HG02571 (cell line): ENCODE results near the gene ZIC4.

Source experiments
- ATAC-seq: cut with Tn5 transposase; IDR thresholded peaks from one replicate; pipeline ENCODE4 v1.9.1; 2021; ENCODE audit warnings: mild to moderate bottlenecking, moderate library complexity; ENCODE audit not compliant: unreplicated experiment

The ZIC4 gene

GRCh38 chr3:147391781-147392624 lies 14.3 kb downstream of the ZIC4 start:
- no peak for ATAC-seq

GRCh38 chr3:147390589-147391569 lies 15.5 kb downstream of the ZIC4 start:
- no peak for ATAC-seq

- ATAC-seq: no peak
Observed at GRCh38 chr3:147389717-147390116, 16.6 kb downstream of the ZIC4 start.

- ATAC-seq: no peak
Observed at GRCh38 chr3:147388700-147389580, 17.4 kb downstream of the ZIC4 start.

GRCh38 chr3:147387885-147388699 lies 18.3 kb downstream of the ZIC4 start:
- no peak for ATAC-seq

- no peak for ATAC-seq
Observed at GRCh38 chr3:147387291-147387884, 19.0 kb downstream of the ZIC4 start.

- ATAC-seq: no peak
Observed at GRCh38 chr3:147385059-147386012, 21.0 kb downstream of the ZIC4 start.

GRCh38 chr3:147384210-147385058 lies 21.9 kb downstream of the ZIC4 start:
- no peak for ATAC-seq

- ATAC-seq: no peak
Observed at GRCh38 chr3:147383617-147384016, 22.7 kb downstream of the ZIC4 start.

- no peak for ATAC-seq
Observed at GRCh38 chr3:147381596-147381995, 24.7 kb downstream of the ZIC4 start.

GRCh38 chr3:147380977-147381376 lies 25.4 kb downstream of the ZIC4 start:
- ATAC-seq: no peak

- ATAC-seq: no peak
Observed at GRCh38 chr3:147380387-147380951, 25.9 kb downstream of the ZIC4 start.

- ATAC-seq: no peak
Observed at GRCh38 chr3:147379651-147380050, 26.7 kb downstream of the ZIC4 start.

- no peak for ATAC-seq
Observed at GRCh38 chr3:147377412-147378367, 28.7 kb downstream of the ZIC4 start.

- ATAC-seq: no peak
Observed at GRCh38 chr3:147373301-147373700, 33.0 kb downstream of the ZIC4 start.

- no peak for ATAC-seq
Observed at GRCh38 chr3:147372525-147373027, 33.8 kb downstream of the ZIC4 start.
